ENCODE data around the gene LPAR3. TPM values are rescaled to one million over a fixed set of nuclear protein-coding genes. Genes with fewer than 3 reads are reported as not detected.

The LPAR3 gene
- total and polyA plus RNA-seq, 2 donors (not counting 1 experiment from before 2014, with no cell fraction given), result not detected

GRCh38 chr1:84929581-84929980 lies 36.6 kb upstream of the LPAR3 start:
- ATAC-seq (ENCODE audit: low read depth) (no peak), DNase-seq (no peak)
- no peaks in the 10 kb centered on the region for H3K4me1 ChIP-seq (ENCODE audit: control insufficient read depth in 2 of 2, insufficient read depth in 2 of 2, low read length in 2 of 2)
- no peak overlapping the region for H3K4me3 Mint-ChIP-seq
- H3K9ac ChIP-seq (ENCODE audit: low read length), result no peak overlapping the region
- H3K4me3 ChIP-seq (ENCODE audit: control extremely low read depth in 1 of 5, extremely low read depth in 1 of 5, insufficient read depth in 1 of 5, low read depth in 2 of 5, low read length in 4 of 5), result no peak overlapping the region
- H3K27me3 ChIP-seq (replicated peaks in 1 of 4; ENCODE audit: control extremely low read depth in 1 of 4, control insufficient read depth in 3 of 4, insufficient read depth in 4 of 4, low read length in 3 of 4), result no peaks in the 10 kb centered on the region
- no peaks in the 10 kb centered on the region for H3K79me2 ChIP-seq (ENCODE audit: control insufficient read depth, insufficient read depth, low read length)
- ChIA-PET POLR2A (no interaction called here), CTCF (interaction anchor here (1.2 to 1.3 kb wide), 3 partner anchors 15 to 325 kb away, joined by 3 to 4 read pairs (median 4); no protein-coding TSS in a partner anchor)
- no peak overlapping the region for H3K27ac Mint-ChIP-seq
- H3K36me3 ChIP-seq (replicated peaks in 1 of 2; ENCODE audit: control extremely low read depth in 1 of 2, control insufficient read depth in 1 of 2, extremely low read depth in 1 of 2, insufficient read depth in 2 of 2, low read length in 1 of 2), result peaks cover 0 to 5% of the 10 kb centered on the region in 2 experiments
- H3K4me1 Mint-ChIP-seq, result no peaks in the 10 kb centered on the region
- intact Hi-C loops (cut with micrococcal nuclease), result no loop called here
- H3K9me3 Mint-ChIP-seq (ENCODE audit: insufficient read depth), result no peaks in the 10 kb centered on the region
- no peaks in the 10 kb centered on the region for H3K27me3 Mint-ChIP-seq
- H3K4me2 ChIP-seq (replicated peaks; ENCODE audit: low read depth, low read length, poor library complexity, severe bottlenecking), result no peak overlapping the region
- H4K20me1 ChIP-seq (ENCODE audit: control insufficient read depth, insufficient read depth, low read length, poor library complexity, severe bottlenecking), result no peaks in the 10 kb centered on the region
- TF ChIP-seq EZH2 (IDR thresholded peaks at IDR 0.05; ENCODE audit: borderline replicate concordance, insufficient read depth, low read depth, low read length, poor library complexity, severe bottlenecking), result no peak
- TF ChIP-seq CTCF (IDR thresholded peaks at IDR 0.05), result no peak
- H2AFZ ChIP-seq (ENCODE audit: insufficient read depth, low read depth, low read length, poor library complexity, severe bottlenecking), result no peak overlapping the region
- no peaks in the 10 kb centered on the region for H3K9me3 ChIP-seq (ENCODE audit: control extremely low read depth in 1 of 3, control insufficient read depth in 2 of 3, insufficient read depth in 1 of 3, low read length in 2 of 3)
- no peak overlapping the region for H3K27ac ChIP-seq (ENCODE audit: low read length in 2 of 2)
- WGBS (ENCODE audit: insufficient coverage), result no CpG with 5 or more reads among the region's 1 CpG

GRCh38 chr1:84928979-84929378 lies 36.0 kb upstream of the LPAR3 start:
- WGBS (ENCODE audit: insufficient coverage), result 94% methylated on average over 3 of the region's 4 CpGs
- Histone ChIP-seq H3K27ac (ENCODE audit: low read length in 2 of 2) (no peak overlapping the region), H3K4me3 (ENCODE audit: control extremely low read depth in 1 of 5, extremely low read depth in 1 of 5, insufficient read depth in 1 of 5, low read depth in 2 of 5, low read length in 4 of 5) (no peak overlapping the region), H3K9me3 (ENCODE audit: control extremely low read depth in 1 of 3, control insufficient read depth in 2 of 3, insufficient read depth in 1 of 3, low read length in 2 of 3) (no peaks in the 10 kb centered on the region), H4K20me1 (ENCODE audit: control insufficient read depth, insufficient read depth, low read length, poor library complexity, severe bottlenecking) (no peaks in the 10 kb centered on the region), H3K36me3 (replicated peaks in 1 of 2; ENCODE audit: control extremely low read depth in 1 of 2, control insufficient read depth in 1 of 2, extremely low read depth in 1 of 2, insufficient read depth in 2 of 2, low read length in 1 of 2) (peaks cover 0 to 5% of the 10 kb centered on the region in 2 experiments), H3K79me2 (ENCODE audit: control insufficient read depth, insufficient read depth, low read length) (no peaks in the 10 kb centered on the region), H3K9ac (ENCODE audit: low read length) (no peak overlapping the region), H2AFZ (ENCODE audit: insufficient read depth, low read depth, low read length, poor library complexity, severe bottlenecking) (no peak overlapping the region), H3K4me2 (replicated peaks; ENCODE audit: low read depth, low read length, poor library complexity, severe bottlenecking) (no peak overlapping the region), H3K4me1 (ENCODE audit: control insufficient read depth in 2 of 2, insufficient read depth in 2 of 2, low read length in 2 of 2) (no peaks in the 10 kb centered on the region), H3K27me3 (replicated peaks in 1 of 4; ENCODE audit: control extremely low read depth in 1 of 4, control insufficient read depth in 3 of 4, insufficient read depth in 4 of 4, low read length in 3 of 4) (no peaks in the 10 kb centered on the region)
- POLR2A ChIA-PET, result no interaction called here
- DNase-seq, result no peak
- TF ChIP-seq CTCF (IDR thresholded peaks at IDR 0.05) (no peak), EZH2 (IDR thresholded peaks at IDR 0.05; ENCODE audit: borderline replicate concordance, insufficient read depth, low read depth, low read length, poor library complexity, severe bottlenecking) (no peak)
- CTCF ChIA-PET, result interaction anchor here (1.2 to 1.3 kb wide), 3 partner anchors 16 to 326 kb away, joined by 3 to 4 read pairs (median 4); no protein-coding TSS in a partner anchor
- ATAC-seq (ENCODE audit: low read depth), result no peak
- Mint-ChIP-seq H3K27ac (no peak overlapping the region), H3K9me3 (ENCODE audit: insufficient read depth) (no peaks in the 10 kb centered on the region), H3K4me3 (no peak overlapping the region), H3K27me3 (no peaks in the 10 kb centered on the region), H3K4me1 (no peaks in the 10 kb centered on the region)
- intact Hi-C loops (cut with micrococcal nuclease), result no loop called here

All from B cell (primary cell).